ENCODE data around the gene KIAA1586.
A peak's percentile ranks its signal among the peaks of the same experiment; 100 is the strongest.
"Not testable (repeated sequence)": the region's sequence is repeated elsewhere in the genome, so short reads cannot be mapped to it uniquely, and the experiment has no call there.

Gene KIAA1586

GRCh38 chr6:57047257-57047585, 728 bp downstream of the KIAA1586 start:
- not testable (repeated sequence) for DNase-seq

GRCh38 chr6:57047859-57048258, 1.4 kb downstream of the KIAA1586 start:
- not testable (repeated sequence) for DNase-seq

- no peak for DNase-seq
Observed at GRCh38 chr6:57048577-57048976, 2.1 kb downstream of the KIAA1586 start.

- DNase-seq, result no peak
Observed at GRCh38 chr6:57063847-57064246, 17.4 kb downstream of the KIAA1586 start.

DNA sequence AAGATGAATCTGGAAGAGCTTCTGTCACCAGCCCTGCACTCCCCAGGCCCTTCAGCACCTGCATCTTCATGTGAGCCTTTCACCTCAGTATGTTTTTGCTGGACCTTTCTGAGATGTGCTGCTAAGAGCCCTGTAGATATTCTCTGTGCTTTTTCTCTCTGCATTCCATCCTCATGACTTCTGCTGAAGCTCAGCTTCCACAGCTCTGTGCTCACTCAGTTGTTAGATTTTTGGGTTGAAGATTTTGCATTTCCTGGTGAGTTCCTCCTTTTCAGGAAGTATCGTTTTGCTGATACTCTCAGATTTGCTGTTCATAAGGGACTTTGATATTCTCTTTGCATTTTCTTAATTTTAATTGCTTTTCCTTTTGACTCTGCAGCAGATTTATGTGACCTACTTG, 18.3 kb downstream of the KIAA1586 start:
- DNase-seq, result no peak

- DNase-seq, result peak; percentile 16
Observed at GRCh38 chr6:57068061-57068460, 21.6 kb downstream of the KIAA1586 start.

GRCh38 chr6:57069228-57069627, 22.7 kb downstream of the KIAA1586 start:
- no peak for DNase-seq

DNA sequence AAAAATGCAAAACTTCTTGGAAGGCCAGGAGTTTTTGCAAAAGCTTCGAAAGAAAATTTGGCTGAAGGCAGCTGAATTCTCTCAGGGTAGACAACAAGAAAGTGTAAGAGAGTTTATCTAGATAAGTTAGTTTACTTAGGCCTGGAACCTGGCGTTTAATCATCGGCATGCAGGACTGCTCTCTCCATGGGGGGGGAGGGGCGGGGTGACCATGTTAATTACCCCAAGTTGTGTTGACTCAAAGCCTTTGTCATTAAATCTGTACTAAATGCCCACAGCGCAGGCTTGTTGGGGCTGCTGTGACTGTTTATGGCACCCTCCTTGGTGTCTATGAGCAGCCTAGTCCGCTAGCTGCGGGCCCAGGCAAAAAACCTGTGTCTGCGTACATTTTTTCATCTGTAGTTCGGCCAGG, 23.4 kb downstream of the KIAA1586 start:
- no peak for DNase-seq

GRCh38 chr6:57072108-57072507, 25.6 kb downstream of the KIAA1586 start:
- no peak for DNase-seq

DNA sequence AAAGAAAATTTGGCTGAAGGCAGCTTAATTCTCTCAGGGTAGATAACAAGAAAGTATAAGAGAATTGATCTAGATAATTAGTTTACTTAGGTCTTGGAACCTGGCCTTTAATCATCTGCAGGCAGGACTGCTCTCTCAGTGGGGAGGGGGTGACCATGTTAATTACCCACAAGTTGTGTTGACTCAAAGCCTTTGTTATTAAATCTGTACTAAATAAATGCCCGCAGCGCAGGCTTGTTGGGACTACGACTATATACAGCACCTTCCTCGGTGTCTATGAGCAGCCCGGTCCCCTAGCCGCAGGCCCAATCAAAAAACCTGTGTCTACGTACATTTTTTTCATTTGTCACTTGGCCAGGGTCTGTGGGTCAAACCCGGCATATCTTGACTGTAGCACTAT, 27.9 kb downstream of the KIAA1586 start:
- DNase-seq, result no peak

DNA sequence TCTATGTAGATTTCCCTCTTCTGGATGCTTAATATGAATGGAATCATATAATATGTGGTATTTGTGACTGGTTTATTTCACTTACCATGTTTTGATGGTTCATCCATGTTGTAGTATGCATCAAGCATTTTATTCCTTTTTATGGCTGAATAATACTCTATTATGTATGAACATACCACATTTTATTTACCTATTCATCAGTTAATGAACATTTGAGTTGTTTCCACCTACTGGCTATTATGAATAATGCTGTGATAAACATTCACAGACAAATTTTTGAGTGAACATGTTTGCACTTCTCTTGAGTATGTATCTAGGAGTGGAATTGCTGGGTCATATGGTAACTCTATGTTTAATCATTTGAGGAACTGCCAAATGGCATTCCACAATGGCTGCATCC, 28.6 kb downstream of the KIAA1586 start:
- no peak for DNase-seq

- DNase-seq, result no peak
Observed at GRCh38 chr6:57078531-57079207, 32.2 kb downstream of the KIAA1586 start.

DNA sequence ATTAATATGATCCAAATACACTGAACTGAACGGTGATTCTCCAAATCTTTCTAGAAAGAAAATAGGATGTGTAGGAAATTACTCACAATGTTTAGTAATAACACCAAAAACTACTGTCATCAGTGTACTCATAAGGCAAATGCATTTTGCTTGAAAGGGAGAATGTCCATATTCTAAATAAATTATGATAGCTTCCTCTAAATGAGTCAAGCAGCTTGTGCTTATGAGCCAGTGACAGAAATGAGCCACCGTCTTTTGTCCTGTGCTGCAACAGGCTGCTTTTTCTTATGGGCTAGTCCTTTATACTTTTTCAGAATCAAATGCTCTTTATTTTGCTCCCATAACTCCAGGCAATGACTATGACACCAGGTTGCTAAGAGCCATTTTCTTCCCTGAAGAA, 39.0 kb downstream of the KIAA1586 start:
- DNase-seq, result no peak

DNA sequence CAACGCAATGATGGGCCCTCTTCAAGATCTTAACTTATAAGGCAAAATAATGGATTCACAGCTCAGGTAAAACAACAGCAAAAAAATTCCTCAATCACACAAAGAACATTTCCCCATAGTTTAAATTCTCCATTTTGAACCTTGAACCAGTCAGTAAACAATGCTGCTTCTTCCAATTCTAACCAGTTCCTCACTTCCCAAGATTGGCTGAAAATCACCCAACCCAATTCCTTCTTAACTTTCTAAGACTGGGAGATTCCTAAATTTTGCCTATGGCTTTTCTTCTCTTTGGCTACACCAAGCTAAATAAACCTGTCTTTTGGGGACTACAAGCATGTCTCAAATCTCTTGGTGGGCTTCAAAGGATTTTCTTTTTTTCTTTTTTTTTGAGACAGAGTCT, 40.4 kb downstream of the KIAA1586 start:
- DNase-seq, result no peak

DNA sequence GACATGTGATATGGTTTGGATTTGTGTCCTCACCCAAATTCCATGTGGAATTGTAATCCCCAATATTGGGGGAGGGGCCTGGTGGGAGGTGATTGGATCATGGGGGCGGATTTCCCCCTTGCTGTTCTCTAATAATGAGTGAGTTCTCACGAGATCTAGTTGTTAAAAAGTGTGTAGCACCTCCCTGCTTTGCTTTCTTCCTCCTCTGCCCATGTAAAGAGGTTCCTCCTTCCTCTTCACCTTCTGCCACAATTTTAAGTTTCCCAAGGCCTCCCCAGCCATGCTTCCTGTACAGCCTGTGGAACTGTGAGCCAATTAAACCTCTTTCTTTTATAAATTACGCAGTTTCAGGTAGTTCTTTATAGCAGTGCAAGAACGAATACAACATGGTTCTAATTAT, 41.4 kb downstream of the KIAA1586 start:
- no peak for DNase-seq

DNA sequence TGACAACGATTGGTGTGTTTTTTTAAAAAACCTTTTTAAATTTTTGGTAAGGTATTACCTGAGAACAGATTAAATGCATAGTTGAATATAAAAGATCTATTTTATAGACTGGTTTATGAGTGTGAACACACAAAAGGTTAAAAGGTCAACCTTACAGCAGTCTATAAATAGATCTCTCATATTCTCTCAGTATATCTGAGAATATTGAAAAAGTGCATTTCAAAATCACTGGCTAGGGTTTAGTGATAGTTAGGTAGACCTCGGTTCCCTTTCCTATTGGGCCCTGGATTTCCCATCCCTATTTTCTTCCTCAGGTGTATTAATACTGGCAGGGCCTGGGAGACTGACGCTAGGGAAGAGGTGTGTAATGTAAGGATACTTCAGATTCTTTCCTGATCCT, 42.8 kb downstream of the KIAA1586 start:
- DNase-seq, result no peak

GRCh38 chr6:57089687-57090457, 43.4 kb downstream of the KIAA1586 start, which contains the start of gene ZNF451:
TSS of gene ZNF451 (plus strand) at chr6:57090188. CDS start at chr6:57090254, 66 bp downstream.
- peak; percentile 94 for DNase-seq

DNA sequence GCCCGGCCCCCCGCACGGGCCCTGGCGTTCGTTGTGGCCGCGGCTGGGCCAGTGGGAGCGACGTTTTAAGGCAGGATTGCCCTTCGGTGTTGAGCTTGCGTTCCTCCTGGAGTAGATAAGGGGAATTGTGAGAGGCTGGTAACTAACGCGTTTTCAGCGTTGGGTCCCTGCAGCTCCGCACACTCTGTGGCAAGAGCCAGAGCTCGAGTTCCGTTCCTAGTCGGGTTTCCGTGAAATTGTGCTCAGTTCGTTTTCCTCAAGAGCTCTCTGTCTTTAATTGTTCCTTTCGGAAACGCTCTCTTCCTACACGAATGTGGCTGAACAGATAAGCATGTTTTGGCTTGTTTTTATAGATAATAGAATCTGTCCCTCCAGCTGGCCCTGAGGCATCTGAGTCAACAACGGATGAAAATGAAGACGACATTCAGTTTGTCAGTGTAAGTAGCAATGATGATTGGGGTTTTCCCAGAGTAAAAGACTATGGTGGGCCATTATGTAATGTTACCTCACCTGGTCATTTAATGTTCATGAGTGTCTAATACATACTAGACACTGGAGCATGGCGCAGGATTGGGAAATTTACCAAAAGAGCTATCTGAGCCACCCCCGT, 44.1 kb downstream of the KIAA1586 start:
- DNase-seq, result not testable (repeated sequence)

DNA sequence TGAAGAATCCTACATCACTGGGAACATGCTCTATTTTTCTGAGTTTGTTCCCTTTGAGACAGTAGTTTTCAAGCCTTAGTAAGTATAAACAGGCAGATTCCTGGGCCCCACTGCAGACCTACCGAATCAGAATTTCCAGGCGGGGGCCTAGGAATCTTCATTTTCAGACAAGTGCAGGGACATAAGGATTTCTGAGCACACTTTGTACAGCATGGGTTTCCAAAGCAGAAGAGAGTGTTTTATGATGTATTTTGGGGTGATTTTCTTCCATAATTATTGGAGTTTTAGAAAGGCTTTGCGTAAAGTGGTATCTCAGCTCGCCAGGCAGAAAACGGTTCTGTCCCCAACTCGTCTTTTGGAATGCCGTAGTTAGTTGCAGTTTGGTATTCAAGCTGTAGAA, 44.9 kb downstream of the KIAA1586 start:
- DNase-seq, result not testable (repeated sequence)

DNA sequence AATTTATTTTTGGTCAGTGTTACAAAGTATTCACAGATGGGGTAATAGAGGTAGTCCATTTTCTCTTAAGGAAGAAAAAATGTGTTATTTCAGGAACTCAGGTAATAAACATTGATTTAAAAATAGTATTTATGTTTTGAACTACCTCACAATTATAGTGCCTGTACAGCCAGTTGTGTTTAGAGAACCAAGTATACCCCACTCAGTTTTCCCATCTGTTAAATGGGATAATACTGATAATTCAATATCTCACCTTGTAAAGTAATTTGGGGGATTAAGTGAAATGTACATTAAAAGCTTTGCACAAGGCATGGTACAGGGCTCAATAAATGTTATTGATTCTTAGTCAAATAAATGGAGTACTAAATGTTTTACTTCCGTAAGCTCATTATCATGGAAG, 48.2 kb downstream of the KIAA1586 start:
- DNase-seq, result no peak

DNA sequence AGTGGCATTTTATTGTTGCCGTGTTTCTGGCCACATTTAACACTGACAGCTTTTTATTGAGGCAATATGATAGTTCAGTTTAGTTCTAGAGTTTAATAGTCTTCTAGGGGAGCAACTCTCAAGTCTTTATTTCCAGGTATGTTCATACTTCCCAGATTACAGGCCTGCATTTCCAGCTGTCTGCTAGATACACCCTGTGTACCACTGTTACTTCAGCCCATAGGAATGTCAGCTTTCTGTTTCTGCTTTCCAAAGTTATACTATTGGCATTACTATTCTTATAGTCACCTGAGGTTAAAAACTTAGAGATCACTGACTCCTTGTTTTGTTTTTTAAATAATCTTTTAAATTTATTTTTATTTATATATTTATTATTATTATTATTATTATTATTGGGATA, 51.1 kb downstream of the KIAA1586 start:
- DNase-seq, result peak; percentile 10

DNA sequence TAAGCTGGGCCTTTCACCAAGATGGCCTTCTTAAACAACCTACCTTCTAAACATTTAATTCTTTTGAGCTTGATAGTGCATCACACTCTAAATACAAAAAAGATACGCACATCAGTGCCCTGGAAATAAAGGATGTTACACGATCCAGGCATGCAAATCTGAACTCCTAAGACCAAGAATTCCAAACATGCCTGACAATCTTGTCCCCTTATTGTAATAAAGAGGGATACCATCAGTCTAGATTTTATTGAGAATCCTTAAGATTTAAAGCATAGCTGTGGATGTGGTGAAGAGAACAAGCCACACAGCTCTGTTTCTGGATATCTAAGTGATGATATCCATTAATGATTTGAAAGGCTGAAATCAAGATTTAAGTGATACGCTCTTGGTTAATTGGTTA, 56.5 kb downstream of the KIAA1586 start:
- DNase-seq, result no peak

- DNase-seq, result no peak
Observed at GRCh38 chr6:57104336-57104735, 57.8 kb downstream of the KIAA1586 start.
